IMR-90 (cell line): ENCODE data around the gene PIEZO2. TPM values are rescaled to one million over a fixed set of nuclear protein-coding genes. Genes with fewer than 3 reads are reported as not detected.

Source experiments
- ATAC-seq: fragments of 200-7000 bp; cut with Tn5 transposase; 2 replicates; pipeline ENCODE4 v1.9.1; 2020; ENCODE audit warnings: low read depth, mild to moderate bottlenecking, moderate library complexity
- BruUV-seq: library from RNA; stranded (reverse); fragments of 400-500 nt; replicated peaks from 2 replicates; lab custom pipeline; 2021; lab: Mats Ljungman, UMichigan
- CTCF ChIA-PET: fragments of 300-600 bp; formaldehyde crosslinking; extraction: SDS; loops from one replicate; lab custom pipeline; 2021; ENCODE audit warnings: antibody characterized with exemption; lab: Yijun Ruan, JAX
- POLR2A ChIA-PET: fragments of 300-600 bp; sonication (Branson Sonifier 250); formaldehyde crosslinking; loops from one replicate; lab custom pipeline; 2022; ENCODE audit warnings: antibody characterized with exemption; ENCODE audit not compliant: unreplicated experiment; lab: Charles Lee
- DNase-seq: peaks from one replicate; pipeline ENCODE4 v3.0.0; 2013
- H2AFZ ChIP-seq: replicated peaks from 2 replicates; pipeline ENCODE3; 2013; ENCODE audit warnings: low read length, mild to moderate bottlenecking; ENCODE audit not compliant: poor library complexity
- H2AK5ac ChIP-seq: 2 replicates; pipeline ENCODE4 v1.6.1; 2013; ENCODE audit warnings: low read depth, low read length, inconsistent platforms
- H2AK9ac ChIP-seq: replicated peaks from 2 replicates; pipeline ENCODE3; 2013; ENCODE audit warnings: mild to moderate bottlenecking, low read depth, low read length, moderate library complexity; ENCODE audit not compliant: poor library complexity
- H2BK120ac ChIP-seq: 2 replicates; pipeline ENCODE4 v1.6.1; 2013; ENCODE audit warnings: low read depth, low read length, inconsistent platforms
- H2BK15ac ChIP-seq: 3 replicates; pipeline ENCODE4 v1.6.1; 2013; ENCODE audit warnings: low read depth, low read length, inconsistent platforms
- H2BK20ac ChIP-seq: 2 replicates; pipeline ENCODE4 v1.6.1; 2013; ENCODE audit warnings: low read depth, mild to moderate bottlenecking, inconsistent platforms, low read length, moderate library complexity
- H2BK5ac ChIP-seq: 2 replicates; pipeline ENCODE4 v1.6.1; 2013; ENCODE audit warnings: mild to moderate bottlenecking, low read depth, low read length, inconsistent platforms; ENCODE audit not compliant: poor library complexity, severe bottlenecking
- H3K14ac ChIP-seq: replicated peaks from 2 replicates; pipeline ENCODE4 v1.6.1; 2013; ENCODE audit warnings: low read depth, low read length, inconsistent platforms
- H3K18ac ChIP-seq: 2 replicates; pipeline ENCODE4 v1.6.1; 2013; ENCODE audit warnings: low read depth, low read length, control low read depth
- H3K23ac ChIP-seq: 2 replicates; pipeline ENCODE4 v1.6.1; 2013; ENCODE audit warnings: low read depth, low read length, inconsistent platforms
- H3K27ac ChIP-seq: 2 replicates; pipeline ENCODE4 v1.5.1; 2013; ENCODE audit warnings: mild to moderate bottlenecking, control low read depth, low read length; ENCODE audit not compliant: insufficient read depth
- H3K27me3 ChIP-seq: 2 replicates; pipeline ENCODE4 v1.6.1; 2013; ENCODE audit warnings: low read length; ENCODE audit not compliant: control insufficient read depth, insufficient read depth
- H3K36me3 ChIP-seq: 2 replicates; pipeline ENCODE4 v1.6.1; 2013; ENCODE audit warnings: low read length, mixed read lengths; ENCODE audit not compliant: control insufficient read depth, insufficient read depth
- H3K4ac ChIP-seq: 2 replicates; pipeline ENCODE4 v1.6.1; 2013; ENCODE audit warnings: low read depth, low read length, inconsistent platforms
- H3K4me1 ChIP-seq: 2 replicates; pipeline ENCODE4 v1.6.1; 2013; ENCODE audit warnings: low read length, mixed read lengths; ENCODE audit not compliant: control insufficient read depth, insufficient read depth
- H3K4me2 ChIP-seq: 2 replicates; pipeline ENCODE4 v1.6.1; 2013; ENCODE audit warnings: low read depth, mild to moderate bottlenecking, control low read depth, low read length, moderate library complexity
- H3K4me3 ChIP-seq: 2 replicates; pipeline ENCODE4 v1.5.1; 2013; ENCODE audit warnings: low read depth, mild to moderate bottlenecking, control low read depth, low read length, moderate library complexity; ENCODE audit not compliant: insufficient read depth
- H3K56ac ChIP-seq: 2 replicates; pipeline ENCODE4 v1.6.1; 2013; ENCODE audit warnings: low read length, inconsistent platforms; ENCODE audit not compliant: insufficient read depth; ENCODE audit errors: extremely low read depth
- H3K79me1 ChIP-seq, 2 experiments: 2 replicates each; pipeline ENCODE4 v1.6.1; 2013; ENCODE audit warnings: low read length in 2 of 2, inconsistent platforms in 1 of 2, low read depth in 1 of 2
- H3K9ac ChIP-seq: 2 replicates; pipeline ENCODE4 v1.6.1; 2013; ENCODE audit warnings: low read depth, low read length, control low read depth
- H3K9me1 ChIP-seq: 2 replicates; pipeline ENCODE4 v1.6.1; 2013; ENCODE audit warnings: low read length, inconsistent platforms; ENCODE audit not compliant: insufficient read depth
- H3K9me3 ChIP-seq: 2 replicates; pipeline ENCODE4 v1.6.1; 2013; ENCODE audit warnings: low read length; ENCODE audit not compliant: control insufficient read depth, insufficient read depth
- H4K20me1 ChIP-seq: 2 replicates; pipeline ENCODE4 v1.6.1; 2013; ENCODE audit warnings: low read length, inconsistent platforms; ENCODE audit not compliant: insufficient read depth
- H4K5ac ChIP-seq: 2 replicates; pipeline ENCODE4 v1.6.1; 2013; ENCODE audit warnings: mild to moderate bottlenecking, low read depth, low read length, control low read depth
- H4K8ac ChIP-seq, 2 experiments: 2 replicates each; pipeline ENCODE4 v1.6.1; 2013; ENCODE audit warnings: low read depth in 2 of 2, low read length in 2 of 2, control low read depth in 1 of 2, inconsistent platforms in 1 of 2
- H4K91ac ChIP-seq: 2 replicates; pipeline ENCODE4 v1.6.1; 2013; ENCODE audit warnings: low read depth, low read length, inconsistent platforms; ENCODE audit not compliant: insufficient read depth
- BHLHE40 ChIP-seq: fragments of 150-350 bp; IDR thresholded peaks from 2 replicates; pipeline ENCODE4 v1.6.1; 2016; ENCODE audit warnings: mild to moderate bottlenecking, low read depth, low read length
- CEBPB ChIP-seq: IDR thresholded peaks from 2 replicates; pipeline ENCODE4 v1.6.1; 2012; ENCODE audit warnings: low read depth, low read length, improper control_type of control experiment
- CHD1 ChIP-seq: IDR thresholded peaks from 2 replicates; pipeline ENCODE4 v1.6.1; 2012; ENCODE audit warnings: low read depth, low read length, improper control_type of control experiment
- CTCF ChIP-seq: conservative IDR thresholded peaks from 2 replicates; pipeline ENCODE4 v1.5.1; 2012; ENCODE audit warnings: mild to moderate bottlenecking, low read depth, low read length, improper control_type of control experiment
- RFX5 ChIP-seq: IDR thresholded peaks from 2 replicates; pipeline ENCODE4 v1.8.0; 2012; ENCODE audit warnings: low read depth, mild to moderate bottlenecking, low read length, moderate library complexity
- WGBS, 2 experiments: methylation state at CpG; one replicate each; pipeline versions ENCODE4 v1.1.5 to v1.1.7; 2013; ENCODE audit warnings: missing lambda C conversion rate in 2 of 2; ENCODE audit not compliant: insufficient read length in 1 of 2; ENCODE audit errors: extremely low coverage in 2 of 2; 5-methylcytosine and 5-hydroxymethylcytosine counted together
- dilution Hi-C: fragments of 300-500 bp; cut with HindIII; formaldehyde crosslinking; loops from one replicate; pipeline ENCODE4 v1.14.3; 2018; ENCODE audit warnings: low sequenced_read_pairs; ENCODE audit not compliant: unreplicated experiment
- in situ Hi-C: fragments of 300-500 bp; cut with MboI; formaldehyde crosslinking; loops from 3 replicates; pipeline ENCODE4 v1.14.3; 2019; ENCODE audit warnings: low sequenced_read_pairs, inconsistent platforms, mixed read lengths
- intact Hi-C: fragments of 100-400 bp; cut with micrococcal nuclease; formaldehyde crosslinking; loops from 2 replicates; pipeline ENCODE4 v1.10.0; 2022
- polyA plus RNA-seq, 3 experiments: library from polyadenylated mRNA; depleted of rRNA; stranded (reverse); fragments of >200 nt; gene quantifications; 2 replicates each; pipeline ENCODE4 v1.2.3, GENCODE V29; 2012; ENCODE audit warnings: low replicate concordance in 1 of 3
- total RNA-seq: library from RNA; depleted of rRNA; stranded (reverse); fragments of >200 nt; gene quantifications from 2 replicates; pipeline ENCODE4 v1.2.3, GENCODE V29; 2012

PIEZO2 gene
- total and polyA plus RNA-seq, 2 of the 4 experiments (the other 2 are of a cell fraction): 2.4 to 4.1 TPM

GRCh38 chr18:11108947-11109346 is 40.4 kb downstream of the PIEZO2 start:
- H3K9ac ChIP-seq: no peak overlapping the region
- H3K23ac ChIP-seq: no peak overlapping the region
- no peak overlapping the region; the same call in 1 of the 2 replicates for H3K18ac ChIP-seq
- ATAC-seq: no peak
- no peak overlapping the region for H2BK120ac ChIP-seq
- no peak overlapping the region for H4K91ac ChIP-seq
- H3K56ac ChIP-seq: no peak overlapping the region
- H4K5ac ChIP-seq: no peak overlapping the region
- dilution Hi-C loops: no loop called here
- peaks cover 6% of the 10 kb centered on the region; the same call in 1 of the 2 replicates for H3K27me3 ChIP-seq
- H3K4me1 ChIP-seq: peaks cover 13% of the 10 kb centered on the region
- in situ Hi-C loops: no loop called here
- DNase-seq: no peak
- H2BK15ac ChIP-seq: no peak overlapping the region
- ChIA-PET CTCF (no interaction called here), POLR2A (no interaction called here)
- H4K8ac ChIP-seq: no peak overlapping the region
- WGBS, 2 experiments: no CpG with 5 or more reads among the region's 3 CpGs
- H2BK20ac ChIP-seq: no peak overlapping the region
- H2AK9ac ChIP-seq: no peak overlapping the region
- no peak overlapping the region for H2BK5ac ChIP-seq
- no peak overlapping the region for H2AK5ac ChIP-seq
- H3K9me3 ChIP-seq: no peaks in the 10 kb centered on the region
- peaks cover 0 to 8% of the 10 kb centered on the region in 2 experiments; a peak in 2 of 4 replicates for H3K79me1 ChIP-seq
- no peak overlapping the region for H2AFZ ChIP-seq
- H3K14ac ChIP-seq: no peak overlapping the region
- no peak for TF ChIP-seq RFX5
- TF ChIP-seq BHLHE40: no peak
- TF ChIP-seq CHD1: no peak
- TF ChIP-seq CEBPB: no peak
- no peak for TF ChIP-seq CTCF
- no peak overlapping the region for H3K27ac ChIP-seq
- peaks cover 11% of the 10 kb centered on the region; the same call in 1 of the 2 replicates for H4K20me1 ChIP-seq
- H3K4me2 ChIP-seq: no peak overlapping the region
- intact Hi-C loops: no loop called here
- no peak overlapping the region for H3K4me3 ChIP-seq
- H3K4ac ChIP-seq: no peak overlapping the region; the same call in 1 of the 2 replicates
- no peaks in the 10 kb centered on the region for H3K36me3 ChIP-seq
- BruUV-seq: no TSS peak
- H3K9me1 ChIP-seq: peaks cover 15% of the 10 kb centered on the region; the same call in 1 of the 2 replicates
